Memory B cell (primary cell): ENCODE data around the gene YAE1.
"Not testable (repeated sequence)": the region's sequence is repeated elsewhere in the genome, so short reads cannot be mapped to it uniquely, and the experiment has no call there.

Experiments
- ATAC-seq: fragments of 150-1000 bp; cut with Tn5 transposase; 2 replicates; pipeline ENCODE4 v1.10.0; 2021; ENCODE audit warnings: low read depth, mild to moderate bottlenecking, moderate library complexity
- DNase-seq, 2 donors: peaks; one replicate each; pipeline ENCODE4 v3.0.0; 2022; ENCODE audit warnings: low spot score in 2 of 2
- H3K27ac Mint-ChIP-seq: one replicate; pipeline ENCODE4 v1.8.0; 2022; ENCODE audit warnings: mild to moderate bottlenecking, moderate library complexity, mixed read lengths
- H3K27me3 Mint-ChIP-seq: one replicate; pipeline ENCODE4 v1.8.0; 2022; ENCODE audit warnings: mixed read lengths
- H3K36me3 Mint-ChIP-seq: one replicate; pipeline ENCODE4 v1.8.0; 2022; ENCODE audit warnings: mild to moderate bottlenecking, mixed read lengths
- H3K4me1 Mint-ChIP-seq: one replicate; pipeline ENCODE4 v1.8.0; 2022; ENCODE audit warnings: mixed read lengths
- H3K4me3 Mint-ChIP-seq: one replicate; pipeline ENCODE4 v1.8.0; 2022; ENCODE audit warnings: mild to moderate bottlenecking, moderate library complexity, mixed read lengths
- H3K9me3 Mint-ChIP-seq: one replicate; pipeline ENCODE4 v1.8.0; 2022; ENCODE audit warnings: mixed read lengths

YAE1 gene

GRCh38 chr7:39536951-39537350 lies 29.3 kb upstream of the YAE1 start:
- Mint-ChIP-seq H3K9me3 (no peaks in the 10 kb centered on the region), H3K4me3 (no peak overlapping the region), H3K36me3 (no peaks in the 10 kb centered on the region), H3K27ac (no peak overlapping the region), H3K4me1 (no peaks in the 10 kb centered on the region), H3K27me3 (peaks cover 2% of the 10 kb centered on the region)
- ATAC-seq: no peak
- DNase-seq: no peak

DNA sequence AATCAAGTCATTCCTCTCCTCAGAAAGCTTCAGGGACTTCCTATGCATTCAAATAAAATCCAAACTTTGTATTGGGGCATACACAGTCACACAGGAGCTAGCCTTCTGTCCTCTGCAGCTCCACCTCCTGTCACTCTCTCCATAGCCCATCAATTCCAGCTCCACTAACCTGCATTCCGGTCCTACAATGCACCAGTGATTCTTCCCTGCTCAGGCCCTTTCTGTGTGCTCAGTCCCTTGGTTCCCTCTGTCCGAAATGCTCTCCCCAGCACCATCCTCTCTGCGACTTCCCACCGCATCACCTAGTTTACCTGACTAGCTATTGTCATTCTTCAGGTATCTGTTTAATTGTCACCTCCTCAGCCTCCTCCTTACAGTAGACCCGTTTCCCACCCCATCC lies 26.4 kb upstream of the YAE1 start:
- peaks cover 2% of the 10 kb centered on the region for H3K27me3 Mint-ChIP-seq
- H3K36me3 Mint-ChIP-seq: no peaks in the 10 kb centered on the region
- no peaks in the 10 kb centered on the region for H3K9me3 Mint-ChIP-seq
- ATAC-seq: no peak
- no peak overlapping the region for H3K4me3 Mint-ChIP-seq
- H3K4me1 Mint-ChIP-seq: no peaks in the 10 kb centered on the region
- DNase-seq: no peak
- H3K27ac Mint-ChIP-seq: no peak overlapping the region

DNA sequence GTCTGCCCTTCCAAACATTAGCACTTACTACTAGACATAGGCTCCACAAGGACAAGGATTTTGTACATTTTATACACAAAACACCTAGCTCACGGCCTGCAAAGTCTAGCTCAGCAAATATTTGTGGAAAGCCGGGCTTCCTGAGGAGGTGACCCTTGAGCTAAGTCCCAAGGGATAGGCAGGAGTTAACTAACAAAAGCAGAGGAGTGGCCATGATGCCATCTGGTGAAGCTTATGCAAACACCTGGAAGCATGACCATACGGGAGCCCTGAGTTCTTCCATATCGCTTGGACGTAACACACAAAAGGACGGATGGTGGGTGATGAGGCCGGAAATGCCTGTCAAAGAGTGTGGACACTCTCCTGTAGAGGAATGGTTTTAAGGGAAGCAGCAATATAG lies 25.9 kb upstream of the YAE1 start:
- ATAC-seq: no peak
- Mint-ChIP-seq H3K27me3 (peaks cover 2% of the 10 kb centered on the region), H3K27ac (no peak overlapping the region), H3K9me3 (no peaks in the 10 kb centered on the region), H3K4me1 (no peaks in the 10 kb centered on the region), H3K36me3 (no peaks in the 10 kb centered on the region), H3K4me3 (no peak overlapping the region)
- DNase-seq: no peak

- peaks cover 2% of the 10 kb centered on the region for H3K27me3 Mint-ChIP-seq
- peaks cover 1% of the 10 kb centered on the region for H3K9me3 Mint-ChIP-seq
- H3K27ac Mint-ChIP-seq: no peak overlapping the region
- H3K4me1 Mint-ChIP-seq: no peaks in the 10 kb centered on the region
- no peak overlapping the region for H3K4me3 Mint-ChIP-seq
- H3K36me3 Mint-ChIP-seq: no peaks in the 10 kb centered on the region
- no peak for ATAC-seq
- no peak for DNase-seq
Observed at GRCh38 chr7:39541511-39541910, 24.7 kb upstream of the YAE1 start.

GRCh38 chr7:39544774-39545173 lies 21.4 kb upstream of the YAE1 start:
- H3K27me3 Mint-ChIP-seq, DNase-seq, H3K9me3 Mint-ChIP-seq, H3K27ac Mint-ChIP-seq, H3K4me3 Mint-ChIP-seq, H3K36me3 Mint-ChIP-seq, H3K4me1 Mint-ChIP-seq, ATAC-seq: not testable (repeated sequence)

DNA sequence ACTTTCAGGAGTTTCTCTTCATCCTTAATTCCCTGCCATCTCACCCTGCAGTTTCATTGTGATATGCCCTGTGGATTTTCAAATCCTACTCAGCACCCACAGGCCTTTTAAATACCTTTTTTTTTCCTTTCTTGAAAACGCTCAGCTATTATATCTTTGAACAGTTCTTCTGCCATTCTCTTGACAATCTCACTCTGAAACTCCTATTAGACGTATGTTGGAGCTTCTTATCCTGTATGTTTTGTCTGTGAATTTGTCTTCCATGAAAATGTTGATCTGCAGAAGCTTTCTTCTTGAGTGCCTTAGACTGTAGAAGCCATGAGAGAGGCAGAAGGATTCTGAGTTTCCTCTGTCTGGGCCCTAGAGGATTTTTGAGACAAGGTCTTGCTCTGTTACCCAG lies 18.9 kb upstream of the YAE1 start:
- Mint-ChIP-seq H3K4me3 (no peak overlapping the region), H3K36me3 (peaks cover 5% of the 10 kb centered on the region), H3K9me3 (peaks cover 8% of the 10 kb centered on the region), H3K27ac (no peak overlapping the region), H3K27me3 (peaks cover 2% of the 10 kb centered on the region), H3K4me1 (no peaks in the 10 kb centered on the region)
- ATAC-seq (no peak), DNase-seq (no peak)

GRCh38 chr7:39550411-39550810 lies 15.8 kb upstream of the YAE1 start:
- no peak overlapping the region for H3K4me3 Mint-ChIP-seq
- peaks cover 5% of the 10 kb centered on the region for H3K36me3 Mint-ChIP-seq
- H3K4me1 Mint-ChIP-seq: no peaks in the 10 kb centered on the region
- peaks cover 8% of the 10 kb centered on the region for H3K9me3 Mint-ChIP-seq
- DNase-seq (no peak), ATAC-seq (no peak)
- H3K27me3 Mint-ChIP-seq: peaks cover 6% of the 10 kb centered on the region
- no peak overlapping the region for H3K27ac Mint-ChIP-seq

DNA sequence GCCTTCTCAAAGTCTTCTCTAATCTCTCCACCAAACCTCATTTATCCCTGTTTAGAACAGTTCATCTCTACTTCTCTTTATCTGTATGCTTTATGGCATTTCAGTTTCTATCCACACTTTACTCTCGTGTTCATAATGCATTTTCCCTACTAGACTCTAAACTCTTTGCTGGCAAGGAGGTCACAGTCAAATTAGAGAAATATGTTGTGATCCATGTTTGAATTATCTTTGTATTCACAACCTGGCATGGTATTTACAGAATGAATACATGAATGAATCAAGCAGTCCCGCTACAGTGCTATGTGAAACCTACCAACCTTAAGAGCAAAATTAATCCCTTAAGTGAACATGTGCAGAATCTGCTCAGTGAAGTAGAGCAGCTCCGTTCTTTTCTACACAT lies 12.8 kb upstream of the YAE1 start:
- DNase-seq (no peak), ATAC-seq (no peak)
- Mint-ChIP-seq H3K4me1 (no peaks in the 10 kb centered on the region), H3K9me3 (no peaks in the 10 kb centered on the region), H3K4me3 (no peak overlapping the region), H3K36me3 (no peaks in the 10 kb centered on the region), H3K27me3 (peaks cover 11% of the 10 kb centered on the region), H3K27ac (no peak overlapping the region)

- DNase-seq: no peak
- no peak overlapping the region for H3K27ac Mint-ChIP-seq
- H3K27me3 Mint-ChIP-seq: peaks cover 11% of the 10 kb centered on the region
- no peak overlapping the region for H3K4me3 Mint-ChIP-seq
- H3K9me3 Mint-ChIP-seq: no peaks in the 10 kb centered on the region
- no peaks in the 10 kb centered on the region for H3K4me1 Mint-ChIP-seq
- no peaks in the 10 kb centered on the region for H3K36me3 Mint-ChIP-seq
- ATAC-seq: no peak
Observed at GRCh38 chr7:39554583-39555165, 11.5 kb upstream of the YAE1 start.

- peaks cover 11% of the 10 kb centered on the region for H3K27me3 Mint-ChIP-seq
- no peaks in the 10 kb centered on the region for H3K4me1 Mint-ChIP-seq
- no peaks in the 10 kb centered on the region for H3K36me3 Mint-ChIP-seq
- ATAC-seq: no peak
- H3K27ac Mint-ChIP-seq: no peak overlapping the region
- peaks cover 2% of the 10 kb centered on the region for H3K9me3 Mint-ChIP-seq
- H3K4me3 Mint-ChIP-seq: no peak overlapping the region
- DNase-seq: no peak
Observed at GRCh38 chr7:39557222-39557621, 9.0 kb upstream of the YAE1 start.

- Mint-ChIP-seq H3K27me3 (peaks cover 11% of the 10 kb centered on the region), H3K4me1 (no peaks in the 10 kb centered on the region), H3K9me3 (peaks cover 2% of the 10 kb centered on the region), H3K27ac (no peak overlapping the region), H3K36me3 (no peaks in the 10 kb centered on the region), H3K4me3 (no peak overlapping the region)
- ATAC-seq (no peak), DNase-seq (no peak)
Observed at GRCh38 chr7:39557911-39558310, 8.3 kb upstream of the YAE1 start.

GRCh38 chr7:39560408-39560807 lies 5.8 kb upstream of the YAE1 start:
- ATAC-seq (no peak), DNase-seq (no peak)
- no peak overlapping the region for H3K27ac Mint-ChIP-seq
- no peaks in the 10 kb centered on the region for H3K36me3 Mint-ChIP-seq
- H3K4me3 Mint-ChIP-seq: no peak overlapping the region
- peaks cover 2% of the 10 kb centered on the region for H3K9me3 Mint-ChIP-seq
- peaks cover 6% of the 10 kb centered on the region for H3K27me3 Mint-ChIP-seq
- peaks cover under 1% of the 10 kb centered on the region for H3K4me1 Mint-ChIP-seq

GRCh38 chr7:39560997-39561396 lies 5.2 kb upstream of the YAE1 start:
- H3K36me3 Mint-ChIP-seq: no peaks in the 10 kb centered on the region
- ATAC-seq: no peak
- no peak overlapping the region for H3K4me3 Mint-ChIP-seq
- DNase-seq: no peak
- H3K4me1 Mint-ChIP-seq: peaks cover 5% of the 10 kb centered on the region
- no peak overlapping the region for H3K27ac Mint-ChIP-seq
- H3K9me3 Mint-ChIP-seq: peaks cover 2% of the 10 kb centered on the region
- H3K27me3 Mint-ChIP-seq: peaks cover 6% of the 10 kb centered on the region

GRCh38 chr7:39565538-39565937 lies 666 bp upstream of the YAE1 start:
- Mint-ChIP-seq H3K27ac (peak overlapping the region; percentile 95), H3K27me3 (no peaks in the 10 kb centered on the region), H3K4me3 (peak overlapping the region; percentile 100), H3K36me3 (no peaks in the 10 kb centered on the region), H3K4me1 (peaks cover 17% of the 10 kb centered on the region), H3K9me3 (peaks cover 2% of the 10 kb centered on the region)
- ATAC-seq: no peak
- DNase-seq: no peak

GRCh38 chr7:39567294-39567693 lies 1.1 kb downstream of the YAE1 start:
- peaks cover 17% of the 10 kb centered on the region for H3K4me1 Mint-ChIP-seq
- H3K9me3 Mint-ChIP-seq: no peaks in the 10 kb centered on the region
- no peaks in the 10 kb centered on the region for H3K27me3 Mint-ChIP-seq
- H3K4me3 Mint-ChIP-seq: peak overlapping the region; percentile 100
- ATAC-seq (no peak), DNase-seq (no peak)
- peak overlapping the region; percentile 95 for H3K27ac Mint-ChIP-seq
- H3K36me3 Mint-ChIP-seq: peaks cover 1% of the 10 kb centered on the region
